ENCODE results near the gene KCNJ16.

KCNJ16 gene

GRCh38 chr17:70070305-70071027, 4.6 kb upstream of the KCNJ16 start:
- no peak for DNase-seq

DNA sequence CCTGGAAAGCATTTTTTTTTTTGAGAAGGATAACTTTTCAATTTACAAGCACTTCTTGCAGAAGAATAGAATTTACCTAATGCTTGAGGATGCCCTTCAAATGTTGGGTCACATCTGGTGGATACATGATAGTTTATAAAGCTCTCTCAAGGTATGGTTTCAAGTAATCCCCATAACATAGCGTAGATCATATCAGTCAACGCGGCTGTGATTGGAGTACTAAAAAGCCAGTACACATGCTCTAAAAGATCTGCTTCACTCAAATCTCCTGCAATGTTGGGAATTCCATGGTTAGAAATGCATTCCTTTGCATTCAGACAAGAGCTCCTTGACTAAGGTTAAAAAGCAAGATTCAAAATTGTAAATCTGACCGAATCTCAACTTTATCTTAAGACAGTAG, 3.9 kb upstream of the KCNJ16 start:
- no peak for DNase-seq

GRCh38 chr17:70071620-70072019, 3.4 kb upstream of the KCNJ16 start:
- DNase-seq: no peak

GRCh38 chr17:70072546-70073309, 2.3 kb upstream of the KCNJ16 start:
- DNase-seq: no peak

DNA sequence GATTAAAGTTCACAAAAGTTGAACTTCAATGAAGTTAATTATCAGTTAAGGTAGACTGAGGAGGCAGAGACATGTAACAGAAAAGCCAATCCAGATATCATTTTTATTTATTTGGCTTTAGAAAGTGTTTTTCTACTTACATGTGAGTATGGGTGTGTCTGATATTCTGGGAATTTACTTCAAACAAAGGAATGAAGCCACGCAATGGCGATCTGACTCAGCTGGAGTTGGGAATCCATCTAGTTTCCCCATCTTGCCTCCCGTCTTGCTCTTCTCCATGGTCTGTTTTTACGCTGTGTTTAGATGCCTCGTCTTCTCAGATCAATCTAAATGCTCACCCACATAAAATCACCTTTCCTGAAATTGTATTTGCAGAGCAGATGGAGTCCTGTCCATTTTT, 1.7 kb upstream of the KCNJ16 start:
- DNase-seq: no peak

- no peak for DNase-seq
These were observed 1.2 kb upstream of the KCNJ16 start for GRCh38 chr17:70073799-70074198.

GRCh38 chr17:70074236-70074830, 692 bp upstream of the KCNJ16 start:
- no peak for DNase-seq

GRCh38 chr17:70076189-70076588, 1.2 kb downstream of the KCNJ16 start:
- no peak for DNase-seq

GRCh38 chr17:70076831-70077230, 1.8 kb downstream of the KCNJ16 start:
- no peak for DNase-seq

GRCh38 chr17:70078549-70078948, 3.5 kb downstream of the KCNJ16 start:
- DNase-seq: no peak

- no peak for DNase-seq
These were observed 4.0 kb downstream of the KCNJ16 start for GRCh38 chr17:70078994-70079531.

DNA sequence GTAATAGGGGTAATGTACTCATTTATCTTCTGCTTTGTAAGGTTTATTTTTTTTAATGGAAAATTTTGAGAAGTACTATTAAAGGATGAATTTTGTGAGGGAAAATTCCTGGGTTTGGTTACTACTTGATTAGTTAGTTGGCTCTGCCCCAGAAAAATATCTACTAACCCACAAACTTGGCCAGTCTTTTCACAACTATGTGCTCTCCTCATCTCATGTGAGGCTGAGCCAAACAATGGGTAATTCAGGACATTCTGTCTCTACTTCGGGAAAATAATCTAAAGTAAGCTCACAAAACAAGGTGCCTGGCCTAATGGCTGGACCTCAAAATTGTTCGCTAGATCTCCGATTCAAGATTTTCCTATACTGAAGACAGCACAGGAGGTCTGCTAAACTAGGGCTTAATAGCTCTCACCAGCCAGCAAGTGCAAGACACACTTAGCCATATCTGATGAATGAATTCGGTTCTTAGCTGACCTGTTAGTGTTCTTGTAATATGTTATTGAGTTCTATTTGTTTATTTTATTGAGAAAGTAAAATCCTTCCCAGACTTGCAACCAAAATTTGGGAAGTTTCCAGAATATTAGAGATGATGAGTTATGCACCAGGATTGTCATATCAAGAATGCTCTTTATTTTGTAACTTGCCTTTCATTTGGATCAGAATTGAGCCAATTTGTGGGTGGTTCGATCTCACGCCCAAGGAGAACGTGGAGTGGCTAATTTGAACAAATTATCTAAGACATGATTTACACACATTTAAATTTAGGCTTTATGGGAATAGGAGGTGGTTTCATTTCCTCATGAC, 5.7 kb downstream of the KCNJ16 start:
- DNase-seq: no peak

- DNase-seq: no peak
These were observed 6.9 kb downstream of the KCNJ16 start for GRCh38 chr17:70081885-70082284.

GRCh38 chr17:70084476-70084875, 9.5 kb downstream of the KCNJ16 start:
- DNase-seq: no peak

DNA sequence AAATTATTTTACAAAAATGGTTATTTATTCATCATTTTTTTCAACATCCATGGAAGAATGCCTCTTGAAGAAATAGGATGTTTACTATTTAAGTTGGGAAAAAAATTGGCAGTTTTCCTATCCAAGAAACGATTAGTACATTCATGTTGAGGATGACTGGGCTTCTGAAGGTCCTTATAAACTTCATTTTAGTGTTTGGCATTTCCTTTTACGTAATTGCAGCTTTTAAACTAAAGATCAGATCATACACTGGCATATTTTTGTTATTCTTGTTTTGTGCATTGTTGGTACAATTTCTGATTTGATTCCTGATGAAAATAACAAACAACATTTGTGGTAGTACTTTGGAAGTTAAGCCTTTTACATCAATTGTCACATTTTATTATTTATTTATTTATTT, 11.5 kb downstream of the KCNJ16 start:
- DNase-seq: no peak

- DNase-seq: no peak
These were observed 14.6 kb downstream of the KCNJ16 start for GRCh38 chr17:70089513-70090148.

DNA sequence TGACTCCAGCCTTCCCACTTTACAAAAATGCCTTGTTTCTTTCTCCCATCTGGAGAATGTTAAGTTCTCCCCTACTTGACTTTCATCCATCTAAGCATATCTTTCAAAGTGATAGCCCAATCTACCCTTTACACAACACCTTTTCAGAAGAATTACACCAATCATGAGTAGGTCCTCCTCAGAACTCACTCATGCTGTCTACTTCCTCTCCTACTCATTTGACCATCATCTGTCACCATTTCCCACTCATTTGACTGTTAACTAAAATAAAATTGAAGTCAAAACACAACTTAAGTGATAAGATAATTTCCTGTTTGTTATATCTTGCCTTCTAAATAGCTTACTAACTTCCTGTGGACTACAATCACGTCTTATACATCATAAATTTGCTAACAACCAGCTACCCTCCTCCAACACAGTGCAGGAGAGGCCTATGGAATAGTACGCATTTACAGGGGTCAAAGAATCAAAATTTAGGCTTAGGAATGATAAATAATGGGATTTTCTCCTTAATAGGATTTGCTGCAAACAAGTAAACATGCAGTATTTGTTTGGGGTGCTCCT, 16.1 kb downstream of the KCNJ16 start:
- no peak for DNase-seq

- DNase-seq: no peak
These were observed 16.7 kb downstream of the KCNJ16 start for GRCh38 chr17:70091696-70092095.

- no peak for DNase-seq
These were observed 18.1 kb downstream of the KCNJ16 start for GRCh38 chr17:70093163-70093562.

DNA sequence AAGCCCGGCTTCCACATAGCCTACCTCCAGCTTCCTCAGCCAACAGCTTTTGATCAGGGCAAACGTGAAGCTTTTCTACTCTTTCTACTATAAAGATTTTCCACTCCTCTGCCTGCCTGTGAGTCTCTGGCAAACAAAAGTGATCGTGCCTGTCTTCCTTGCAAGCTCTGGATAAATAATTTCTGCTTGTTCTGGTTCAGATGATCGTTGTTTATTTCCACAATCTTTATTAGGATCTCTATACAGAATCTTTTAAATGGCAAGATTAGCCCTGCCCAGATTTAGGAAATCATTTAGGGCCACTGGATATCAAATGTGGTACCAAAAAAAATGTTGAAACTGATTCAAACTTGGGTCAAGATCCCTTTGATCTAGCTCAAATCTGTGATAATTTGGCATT, 20.4 kb downstream of the KCNJ16 start:
- DNase-seq: no peak

GRCh38 chr17:70096861-70097260, 21.8 kb downstream of the KCNJ16 start:
- DNase-seq: no peak

- no peak for DNase-seq
These were observed 23.0 kb downstream of the KCNJ16 start for GRCh38 chr17:70098030-70098429.
